GM23248 (cell line): ENCODE measurements around the gene PGLYRP3. TPM values are rescaled to one million over a fixed set of nuclear protein-coding genes. Genes with fewer than 3 reads are reported as not detected.

ENCODE experiments used
- DNase-seq: peaks from one replicate; pipeline ENCODE4 v3.0.0-alpha.2; 2015
- H2AFZ ChIP-seq: fragments of 200-600 bp; sonication (generic); 2 replicates; pipeline ENCODE4 v1.6.1; 2016; ENCODE audit warnings: antibody characterized with exemption
- H3F3A ChIP-seq: fragments of 200-600 bp; sonication (generic); 2 replicates; pipeline ENCODE4 v1.6.1; 2016; ENCODE audit warnings: mild to moderate bottlenecking, antibody characterized with exemption, mixed run types; ENCODE audit not compliant: insufficient read depth
- H3K27ac ChIP-seq: fragments of 200-600 bp; sonication (generic); 2 replicates; pipeline ENCODE4 v1.5.1; 2016; ENCODE audit warnings: mild to moderate bottlenecking
- H3K27me3 ChIP-seq: fragments of 200-600 bp; sonication (generic); replicated peaks from 2 replicates; pipeline ENCODE4 v1.6.1; 2016; ENCODE audit warnings: mild to moderate bottlenecking; ENCODE audit not compliant: insufficient read depth
- H3K36me3 ChIP-seq: fragments of 200-600 bp; sonication (generic); 2 replicates; pipeline ENCODE4 v1.6.1; 2016; ENCODE audit warnings: low read depth, mild to moderate bottlenecking
- H3K4me1 ChIP-seq: fragments of 200-600 bp; sonication (generic); 2 replicates; pipeline ENCODE4 v1.6.1; 2016; ENCODE audit warnings: mild to moderate bottlenecking; ENCODE audit not compliant: insufficient read depth
- H3K4me2 ChIP-seq: fragments of 200-600 bp; sonication (generic); one replicate; pipeline ENCODE4 v1.6.1; 2016; ENCODE audit warnings: mild to moderate bottlenecking; ENCODE audit not compliant: unreplicated experiment
- H3K4me3 ChIP-seq: fragments of 200-600 bp; sonication (generic); 2 replicates; pipeline ENCODE4 v1.5.1; 2016; ENCODE audit warnings: mild to moderate bottlenecking
- H3K79me2 ChIP-seq: fragments of 200-600 bp; sonication (generic); 2 replicates; pipeline ENCODE4 v1.6.1; 2016; ENCODE audit warnings: mild to moderate bottlenecking; ENCODE audit not compliant: insufficient read depth
- H3K9ac ChIP-seq: fragments of 200-600 bp; sonication (generic); 2 replicates; pipeline ENCODE4 v1.6.1; 2016; ENCODE audit warnings: mild to moderate bottlenecking
- H3K9me2 ChIP-seq: fragments of 200-600 bp; sonication (generic); 2 replicates; pipeline ENCODE4 v1.6.1; 2016; ENCODE audit warnings: mixed run types, mild to moderate bottlenecking, moderate library complexity; ENCODE audit not compliant: insufficient read depth
- H3K9me3 ChIP-seq: fragments of 200-600 bp; sonication (generic); one replicate; pipeline ENCODE4 v1.6.1; 2017; ENCODE audit warnings: low read depth
- H4K20me1 ChIP-seq: fragments of 200-600 bp; sonication (generic); 2 replicates; pipeline ENCODE4 v1.6.0; 2016; ENCODE audit not compliant: insufficient read depth
- EZH2 ChIP-seq: fragments of 200-600 bp; sonication (generic); IDR thresholded peaks from 2 replicates; pipeline ENCODE4 v1.6.1; 2018; ENCODE audit warnings: antibody characterized with exemption, mild to moderate bottlenecking; ENCODE audit not compliant: insufficient read depth, poor library complexity, severe bottlenecking
- EZH2phosphoT487 ChIP-seq: fragments of 200-600 bp; sonication (generic); IDR thresholded peaks from 2 replicates; pipeline ENCODE4 v1.6.1; 2018; ENCODE audit warnings: antibody characterized with exemption, moderate library complexity, mild to moderate bottlenecking, low read depth; ENCODE audit not compliant: insufficient read depth
- WGBS, 2 experiments: methylation state at CpG; one replicate each; pipeline ENCODE4 v1.1.6; 2015 to 2017; ENCODE audit warnings: low lambda C conversion rate in 2 of 2, low coverage in 1 of 2; ENCODE audit errors: missing lambda C conversion rate in 2 of 2; 5-methylcytosine and 5-hydroxymethylcytosine counted together
- in situ Hi-C: fragments of 300-500 bp; cut with MboI; formaldehyde crosslinking; loops from 2 replicates; pipeline ENCODE4 v1.15.0; 2020
- polyA plus RNA-seq: library from polyadenylated mRNA; unstranded; fragments of >200 nt; fragmentation: Nextera tagmentation; extraction: Ambion mirVana; gene quantifications from 2 replicates; pipeline ENCODE4 v1.2.1, GENCODE V29; 2016
- total RNA-seq: library from RNA; depleted of rRNA; stranded (reverse); fragments of >200 nt; shearing (Covaris generic); gene quantifications from 2 replicates; pipeline ENCODE4 v1.2.3, GENCODE V29; 2014; rRNA removed

PGLYRP3 gene, protein sequence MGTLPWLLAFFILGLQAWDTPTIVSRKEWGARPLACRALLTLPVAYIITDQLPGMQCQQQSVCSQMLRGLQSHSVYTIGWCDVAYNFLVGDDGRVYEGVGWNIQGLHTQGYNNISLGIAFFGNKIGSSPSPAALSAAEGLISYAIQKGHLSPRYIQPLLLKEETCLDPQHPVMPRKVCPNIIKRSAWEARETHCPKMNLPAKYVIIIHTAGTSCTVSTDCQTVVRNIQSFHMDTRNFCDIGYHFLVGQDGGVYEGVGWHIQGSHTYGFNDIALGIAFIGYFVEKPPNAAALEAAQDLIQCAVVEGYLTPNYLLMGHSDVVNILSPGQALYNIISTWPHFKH
- not detected in 2 replicates for total RNA-seq
- polyA plus RNA-seq: not detected in 2 replicates

DNA sequence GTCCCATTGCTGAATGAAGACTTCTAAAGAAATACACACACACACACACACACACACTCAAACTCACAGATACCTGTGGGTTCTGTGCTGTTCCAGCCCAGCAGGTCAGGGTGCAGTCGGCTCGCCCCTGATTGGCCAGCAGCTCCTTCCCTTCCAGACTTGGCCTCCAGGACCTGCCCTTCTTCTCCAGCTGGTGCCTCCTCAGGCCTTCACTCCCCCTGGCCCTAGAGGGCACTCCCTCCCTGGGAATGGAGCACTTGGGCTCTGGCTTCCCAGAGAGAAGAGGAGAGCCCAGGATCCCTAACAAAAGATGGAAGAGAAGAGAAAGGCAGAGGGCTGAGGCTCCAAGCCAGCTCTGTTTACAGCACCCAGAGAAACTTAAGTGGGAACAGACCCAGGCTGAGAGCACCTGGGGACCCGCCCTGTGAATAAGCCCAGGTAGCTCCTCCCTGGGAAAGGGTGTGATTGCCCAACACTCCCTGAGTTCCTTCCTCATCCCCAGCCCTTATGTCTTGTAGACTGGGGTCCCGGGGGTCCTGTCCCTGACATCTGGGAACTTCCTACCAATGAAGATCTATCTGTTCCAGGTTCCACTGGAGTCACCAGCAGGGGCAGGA lies at the start of gene PGLYRP3:
Gene PGLYRP3 (minus strand): TSS at position 383 of the 617 bp plus-strand sequence. CDS start 2,287 bp downstream, outside the sequence.
- Histone ChIP-seq H3K4me2 (no peak within 1 kb of the TSS), H3K36me3 (no peaks in the 10 kb centered on the region), H4K20me1 (no peaks in the 10 kb centered on the region), H3K27me3 (no peaks in the 10 kb centered on the region; the same call in 1 of the 2 replicates), H3F3A (no peaks in the 10 kb centered on the region), H3K4me1 (no peaks in the 10 kb centered on the region), H2AFZ (no peak within 1 kb of the TSS), H3K9ac (no peak within 1 kb of the TSS), H3K9me3 (no peaks in the 10 kb centered on the region), H3K9me2 (no peaks in the 10 kb centered on the region), H3K27ac (no peak within 1 kb of the TSS), H3K79me2 (no peaks in the 10 kb centered on the region), H3K4me3 (no peak within 1 kb of the TSS)
- in situ Hi-C loops: no loop called here
- DNase-seq: no peak
- TF ChIP-seq EZH2phosphoT487 (no peak), EZH2 (no peak)
- WGBS, 2 experiments: 31 to 41% methylated on average over 4 of the region's 4 CpGs

DNA sequence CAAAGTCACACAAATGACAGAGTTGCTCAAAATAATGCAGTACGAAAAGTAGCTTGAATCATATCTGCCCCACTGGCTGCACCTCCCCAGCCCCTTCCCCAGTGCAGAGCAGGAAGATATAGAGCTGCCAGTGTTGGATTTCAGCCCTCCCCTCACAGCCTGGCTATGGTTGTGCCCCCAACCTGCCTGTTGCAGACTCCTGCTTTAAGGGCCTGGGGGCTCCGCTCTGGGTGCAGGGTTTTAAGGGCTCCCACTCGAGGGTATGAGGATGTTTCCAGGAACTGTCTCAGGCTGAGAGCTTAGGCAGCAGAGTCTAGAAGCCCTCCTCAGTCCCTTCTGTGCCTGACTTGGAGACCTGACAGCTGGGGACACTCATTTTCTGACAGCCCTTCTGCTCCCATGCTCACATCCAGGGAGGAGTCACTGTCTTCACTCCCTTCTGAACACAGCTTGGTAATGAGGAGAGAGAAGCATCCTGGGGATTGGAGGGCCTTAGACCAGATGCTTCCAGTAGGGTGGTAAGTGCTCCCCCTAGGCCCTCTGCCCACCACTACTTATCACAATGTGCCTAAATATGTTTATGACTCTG lies 49.5 kb upstream of the PGLYRP3 start:
- no peaks in the 10 kb centered on the region for H3K9me2 ChIP-seq
- H3K9me3 ChIP-seq: no peaks in the 10 kb centered on the region
- H3K36me3 ChIP-seq: no peaks in the 10 kb centered on the region
- no peaks in the 10 kb centered on the region for H3F3A ChIP-seq
- H3K9ac ChIP-seq: no peak overlapping the region
- no peak for TF ChIP-seq EZH2
- no peak for TF ChIP-seq EZH2phosphoT487
- no peak overlapping the region for H3K4me2 ChIP-seq
- H3K27ac ChIP-seq: no peak overlapping the region
- DNase-seq: no peak
- H4K20me1 ChIP-seq: no peaks in the 10 kb centered on the region
- in situ Hi-C loops: loop anchor here (10.0 to 25.0 kb wide), 2 partner anchors 123 to 375 kb away; partner anchors contain the start of gene INTS3
- no peak overlapping the region for H3K4me3 ChIP-seq
- no peaks in the 10 kb centered on the region for H3K4me1 ChIP-seq
- H3K27me3 ChIP-seq: peaks cover 11% of the 10 kb centered on the region; the same call in 1 of the 2 replicates
- no peak overlapping the region for H2AFZ ChIP-seq
- 43 to 51% methylated on average over 3 of the region's 3 CpGs for WGBS, 2 experiments
- no peaks in the 10 kb centered on the region for H3K79me2 ChIP-seq

DNA sequence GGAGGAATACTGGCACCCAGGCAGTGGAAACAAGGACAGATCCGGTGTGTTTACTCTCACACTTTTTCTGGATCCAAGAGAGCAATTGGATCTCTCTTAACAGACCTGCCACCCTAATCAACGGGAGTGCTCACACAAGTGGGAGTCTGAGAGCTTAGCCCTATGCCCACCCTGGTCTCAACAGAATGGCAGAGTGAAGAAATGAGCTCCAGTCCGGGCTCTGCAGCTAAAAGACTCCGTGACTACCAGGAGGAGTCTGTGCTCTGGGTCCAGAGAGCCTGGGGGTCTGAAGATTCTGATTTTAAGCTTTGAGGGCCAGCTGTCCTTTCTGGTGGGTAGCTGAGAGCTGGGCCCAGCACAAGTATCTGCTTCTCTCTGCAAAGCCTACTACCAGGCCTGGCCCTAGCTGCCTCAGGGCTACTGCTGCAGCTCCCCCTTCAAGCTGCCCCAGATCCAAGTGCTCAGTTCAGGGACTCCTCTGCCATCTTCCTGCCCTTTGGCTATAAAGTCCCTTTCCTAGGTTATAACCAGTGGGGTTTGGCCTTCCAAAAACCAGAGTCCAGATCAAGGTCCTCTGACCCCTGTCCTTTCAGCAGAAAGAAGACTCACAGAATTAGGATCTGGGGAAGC lies 48.8 kb upstream of the PGLYRP3 start:
- in situ Hi-C loops: loop anchor here (10.0 to 25.0 kb wide), 2 partner anchors 123 to 376 kb away; partner anchors contain the start of gene INTS3
- H3K4me2 ChIP-seq: no peak overlapping the region
- H3K27me3 ChIP-seq: peaks cover 11% of the 10 kb centered on the region; the same call in 1 of the 2 replicates
- no peaks in the 10 kb centered on the region for H3F3A ChIP-seq
- no peak for DNase-seq
- no peaks in the 10 kb centered on the region for H3K36me3 ChIP-seq
- no peaks in the 10 kb centered on the region for H3K9me2 ChIP-seq
- H3K9me3 ChIP-seq: no peaks in the 10 kb centered on the region
- H3K9ac ChIP-seq: no peak overlapping the region
- no peaks in the 10 kb centered on the region for H3K4me1 ChIP-seq
- H3K27ac ChIP-seq: no peak overlapping the region
- no peak overlapping the region for H3K4me3 ChIP-seq
- 31 to 45% methylated on average over 4 of the region's 4 CpGs for WGBS, 2 experiments
- no peaks in the 10 kb centered on the region for H4K20me1 ChIP-seq
- no peaks in the 10 kb centered on the region for H3K79me2 ChIP-seq
- no peak overlapping the region for H2AFZ ChIP-seq
- TF ChIP-seq EZH2phosphoT487 (no peak), EZH2 (no peak)
